ENCODE results near the gene SHROOM3.

The SHROOM3 gene

DNA sequence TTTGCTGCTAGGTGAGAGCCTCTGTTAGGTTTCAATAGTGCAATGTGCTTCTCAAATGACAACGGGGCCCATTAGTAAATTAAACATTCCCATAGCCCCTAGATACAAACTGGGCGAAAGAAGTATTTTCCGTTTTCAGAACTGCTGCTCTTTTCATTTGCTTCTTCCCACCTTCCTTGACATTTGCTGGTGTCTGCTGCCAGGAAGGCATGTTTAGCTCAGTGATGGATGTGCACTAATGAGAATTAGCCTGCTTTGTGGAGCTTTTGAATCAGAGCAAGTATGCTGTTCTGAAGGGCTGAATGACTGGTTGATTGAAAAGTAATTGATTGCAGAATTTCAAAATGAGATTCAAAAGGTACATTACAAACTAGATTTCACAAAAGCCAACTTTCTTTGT is 57.0 kb downstream of the SHROOM3 start:
- ChIA-PET CTCF (no interaction called here), POLR2A (no interaction called here)
- TF ChIP-seq LEF1 (IDR thresholded peaks at IDR 0.05; ENCODE audit: borderline replicate concordance) (no peak), HDGF (IDR thresholded peaks at IDR 0.05; ENCODE audit: borderline replicate concordance) (no peak), NFRKB (IDR thresholded peaks at IDR 0.05) (no peak), TARDBP (IDR thresholded peaks at IDR 0.05) (no peak), ZNF384 (IDR thresholded peaks at IDR 0.05) (no peak), CTBP1 (IDR thresholded peaks at IDR 0.05; ENCODE audit: borderline replicate concordance) (no peak)
- no peak for DNase-seq (ENCODE audit: extremely low spot score)

DNA sequence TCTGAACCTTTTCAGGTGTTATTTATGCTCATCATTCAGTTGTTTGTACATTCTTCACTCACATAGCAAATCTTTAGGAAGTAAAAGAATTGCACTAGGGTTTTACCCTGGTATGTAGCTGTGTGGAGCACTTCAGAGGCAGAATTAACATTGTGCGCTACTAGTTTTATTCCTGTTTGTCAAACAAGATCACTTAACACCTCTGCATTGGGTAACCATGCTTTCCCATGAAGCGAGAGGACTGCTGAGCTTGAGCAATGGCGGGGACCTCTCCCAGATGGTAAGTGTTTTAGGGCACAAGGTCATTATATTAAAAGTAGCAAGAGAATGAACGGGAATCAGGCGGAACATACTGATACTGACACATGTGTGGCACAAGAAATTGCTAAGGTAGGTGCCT is 59.2 kb downstream of the SHROOM3 start:
- CTCF ChIA-PET = interaction anchor here (0.6 kb wide), 1 partner anchor 457 kb away, joined by 4 read pairs; no protein-coding TSS in a partner anchor
- DNase-seq (ENCODE audit: extremely low spot score) = no peak
- TF ChIP-seq ZNF384 (IDR thresholded peaks at IDR 0.05) = no peak
- no peak for TF ChIP-seq NFRKB (IDR thresholded peaks at IDR 0.05)
- TF ChIP-seq, protein P1, sequence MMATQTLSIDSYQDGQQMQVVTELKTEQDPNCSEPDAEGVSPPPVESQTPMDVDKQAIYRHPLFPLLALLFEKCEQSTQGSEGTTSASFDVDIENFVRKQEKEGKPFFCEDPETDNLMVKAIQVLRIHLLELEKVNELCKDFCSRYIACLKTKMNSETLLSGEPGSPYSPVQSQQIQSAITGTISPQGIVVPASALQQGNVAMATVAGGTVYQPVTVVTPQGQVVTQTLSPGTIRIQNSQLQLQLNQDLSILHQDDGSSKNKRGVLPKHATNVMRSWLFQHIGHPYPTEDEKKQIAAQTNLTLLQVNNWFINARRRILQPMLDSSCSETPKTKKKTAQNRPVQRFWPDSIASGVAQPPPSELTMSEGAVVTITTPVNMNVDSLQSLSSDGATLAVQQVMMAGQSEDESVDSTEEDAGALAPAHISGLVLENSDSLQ (IDR thresholded peaks at IDR 0.05) = no peak
- no peak for TF ChIP-seq SUZ12 (IDR thresholded peaks at IDR 0.05)
- no peak for TF ChIP-seq FOXK2 (IDR thresholded peaks at IDR 0.05)
- TF ChIP-seq HDGF (IDR thresholded peaks at IDR 0.05; ENCODE audit: borderline replicate concordance) = no peak
- POLR2A ChIA-PET = no interaction called here

DNA sequence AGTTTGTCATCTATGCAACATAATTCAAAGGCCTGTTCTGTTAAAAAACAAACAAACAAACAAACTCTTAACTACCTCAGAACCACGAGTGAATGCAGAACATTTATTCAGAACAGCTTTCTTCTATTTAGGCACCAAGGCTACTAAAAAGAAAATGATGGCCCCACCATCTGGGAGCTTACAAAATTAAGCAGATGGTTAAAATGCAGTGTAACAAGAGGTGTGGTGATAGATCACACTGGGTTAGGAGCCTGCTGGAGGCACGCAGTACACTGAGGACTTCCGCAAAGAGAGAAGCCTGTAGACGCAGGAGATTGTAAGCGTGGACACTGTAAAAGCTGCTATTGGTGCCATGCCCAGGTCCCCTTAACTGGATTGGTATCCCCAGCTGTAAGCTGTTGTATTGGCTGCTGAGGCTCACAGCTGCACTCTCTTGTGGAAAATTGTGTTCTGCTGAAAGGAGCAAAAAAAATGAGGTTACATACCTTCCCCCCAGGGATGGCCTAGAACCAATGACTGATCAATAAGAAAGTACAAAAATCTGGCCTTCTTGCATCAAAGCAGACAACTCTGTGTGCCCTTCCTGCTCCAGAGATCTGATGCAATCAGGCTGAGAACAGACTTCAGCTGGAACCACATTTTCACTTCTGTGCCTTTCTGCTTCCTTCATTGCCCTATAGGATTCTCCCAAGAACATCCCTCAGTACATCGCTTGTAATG is 60.0 kb downstream of the SHROOM3 start:
- DNase-seq (ENCODE audit: extremely low spot score) = no peak
- POLR2A ChIA-PET = no interaction called here
- CTCF ChIA-PET = interaction anchor here (0.6 kb wide), 1 partner anchor 458 kb away, joined by 4 read pairs; no protein-coding TSS in a partner anchor
- TF ChIP-seq SP1 (IDR thresholded peaks at IDR 0.05) (no peak), LEF1 (IDR thresholded peaks at IDR 0.05; ENCODE audit: borderline replicate concordance) (no peak), NFRKB (IDR thresholded peaks at IDR 0.05) (no peak), SUZ12 (IDR thresholded peaks at IDR 0.05) (no peak), TARDBP (IDR thresholded peaks at IDR 0.05) (no peak), ELF4 (IDR thresholded peaks at IDR 0.05) (no peak), L3MBTL2 (conservative IDR thresholded peaks at IDR 0.05) (no peak), ARNT (IDR thresholded peaks at IDR 0.05) (no peak), FOXK2 (IDR thresholded peaks at IDR 0.05) (no peak), BHLHE40 (IDR thresholded peaks at IDR 0.05; ENCODE audit: borderline replicate concordance) (no peak)
- TF ChIP-seq, protein P1 (IDR thresholded peaks at IDR 0.05) = no peak

DNA sequence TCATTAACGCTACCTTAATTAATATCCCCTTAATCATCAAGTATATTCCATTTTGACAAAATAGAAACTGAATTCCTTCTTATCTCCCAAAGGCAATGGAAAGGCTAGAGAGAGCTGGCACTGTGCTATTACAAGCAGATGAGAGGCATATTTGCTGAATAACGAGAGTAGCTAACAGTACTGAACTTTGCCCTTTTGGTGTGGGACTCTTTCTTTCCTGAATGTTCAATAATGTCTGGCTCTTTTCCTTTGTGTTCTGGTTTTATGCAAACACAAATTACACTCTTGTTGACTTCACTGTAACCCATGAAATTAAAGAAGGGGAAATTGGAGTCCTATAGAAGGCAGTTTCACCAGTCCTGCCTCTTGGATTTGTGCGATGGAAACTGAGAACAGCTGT is 63.5 kb downstream of the SHROOM3 start:
- no peak for DNase-seq (ENCODE audit: extremely low spot score)
- POLR2A ChIA-PET = no interaction called here
- TF ChIP-seq SP1 (IDR thresholded peaks at IDR 0.05) = no peak
- no peak for TF ChIP-seq ELF4 (IDR thresholded peaks at IDR 0.05)
- no peak for TF ChIP-seq FOXK2 (IDR thresholded peaks at IDR 0.05)
- no peak for TF ChIP-seq ARNT (IDR thresholded peaks at IDR 0.05)
- TF ChIP-seq SUZ12 (IDR thresholded peaks at IDR 0.05) = no peak
- TF ChIP-seq FOXA1 (IDR thresholded peaks at IDR 0.05) = no peak
- TF ChIP-seq TARDBP (IDR thresholded peaks at IDR 0.05) = no peak
- no peak for TF ChIP-seq BHLHE40 (IDR thresholded peaks at IDR 0.05; ENCODE audit: borderline replicate concordance)
- TF ChIP-seq ZNF384 (IDR thresholded peaks at IDR 0.05) = no peak
- no peak for TF ChIP-seq L3MBTL2 (conservative IDR thresholded peaks at IDR 0.05)
- TF ChIP-seq LEF1 (IDR thresholded peaks at IDR 0.05; ENCODE audit: borderline replicate concordance) = no peak
- no peak for TF ChIP-seq NFRKB (IDR thresholded peaks at IDR 0.05)
- no peak for TF ChIP-seq FOXM1 (IDR thresholded peaks at IDR 0.05; ENCODE audit: borderline replicate concordance)
- TF ChIP-seq, protein P1 (IDR thresholded peaks at IDR 0.05) = no peak
- TF ChIP-seq HDGF (IDR thresholded peaks at IDR 0.05; ENCODE audit: borderline replicate concordance) = no peak
- no peak for TF ChIP-seq CTBP1 (IDR thresholded peaks at IDR 0.05; ENCODE audit: borderline replicate concordance)
- CTCF ChIA-PET = interaction anchor here (0.6 to 2.5 kb wide), 3 partner anchors 24 to 1613 kb away, joined by 4 to 12 read pairs (median 4); no protein-coding TSS in a partner anchor

DNA sequence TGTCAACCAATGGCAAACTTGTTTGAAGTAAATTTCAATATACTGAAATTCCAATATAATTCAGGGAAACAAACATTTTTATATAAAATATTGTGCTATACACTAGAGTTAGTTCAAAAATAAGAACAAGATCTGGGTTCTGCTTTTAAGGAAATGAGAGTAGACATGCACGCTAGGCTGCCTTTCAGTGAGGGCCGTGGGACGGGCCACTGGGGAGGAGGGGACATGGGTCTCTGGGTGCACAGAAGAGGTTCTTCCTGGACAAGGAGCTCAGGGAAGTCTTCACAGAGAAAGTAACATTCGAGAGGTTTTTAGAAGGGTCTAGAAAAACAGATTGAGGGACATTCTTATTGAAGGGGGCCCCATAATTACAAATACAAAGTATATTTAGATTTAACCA is 64.4 kb downstream of the SHROOM3 start:
- no peak for TF ChIP-seq SUZ12 (IDR thresholded peaks at IDR 0.05)
- DNase-seq (ENCODE audit: extremely low spot score) = no peak
- ChIA-PET CTCF (interaction anchor here (0.6 to 2.5 kb wide), 2 partner anchors 69 to 1614 kb away, joined by 4 to 12 read pairs; no protein-coding TSS in a partner anchor), POLR2A (no interaction called here)

DNA sequence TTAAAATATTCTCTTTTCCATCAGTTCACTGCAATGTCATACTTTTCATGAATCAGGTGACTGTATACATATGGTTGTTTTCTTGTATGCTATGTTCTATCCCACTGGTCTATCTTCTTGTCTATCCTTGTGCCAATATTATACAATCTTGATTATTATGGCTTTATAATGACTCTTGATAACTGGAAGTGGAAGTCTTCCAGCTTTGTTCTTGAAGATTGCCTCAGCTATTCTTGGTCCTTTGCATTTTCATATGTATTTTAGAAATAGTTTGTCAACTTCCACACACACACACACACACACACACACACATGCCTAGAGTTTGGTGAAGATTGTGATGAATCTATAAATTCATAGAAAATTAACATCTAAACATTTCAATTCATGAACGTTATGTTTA is 67.9 kb downstream of the SHROOM3 start:
- ChIA-PET CTCF (no interaction called here), POLR2A (no interaction called here)
- TF ChIP-seq FOXM1 (IDR thresholded peaks at IDR 0.05; ENCODE audit: borderline replicate concordance) = no peak
- no peak for TF ChIP-seq L3MBTL2 (conservative IDR thresholded peaks at IDR 0.05)
- no peak for TF ChIP-seq CTBP1 (IDR thresholded peaks at IDR 0.05; ENCODE audit: borderline replicate concordance)
- no peak for TF ChIP-seq TARDBP (IDR thresholded peaks at IDR 0.05)
- no peak for TF ChIP-seq FOXK2 (IDR thresholded peaks at IDR 0.05)
- no peak for TF ChIP-seq SUZ12 (IDR thresholded peaks at IDR 0.05)
- TF ChIP-seq LEF1 (IDR thresholded peaks at IDR 0.05; ENCODE audit: borderline replicate concordance) = no peak
- TF ChIP-seq ZNF384 (IDR thresholded peaks at IDR 0.05) = no peak
- no peak for DNase-seq (ENCODE audit: extremely low spot score)
